ENCODE results near the gene ANKRD28.
"Not testable (repeated sequence)": the region's sequence is repeated elsewhere in the genome, so short reads cannot be mapped to it uniquely, and the experiment has no call there.

ANKRD28 gene

GRCh38 chr3:15822281-15822680, 24.5 kb upstream of the ANKRD28 start:
- no peaks in the 10 kb centered on the region for H3K36me3 ChIP-seq (ENCODE audit: control insufficient read depth in 5 of 5, insufficient read depth in 5 of 5, low read length in 5 of 5)
- H3K4me3 ChIP-seq (ENCODE audit: low read depth in 1 of 5, low read length in 5 of 5) = no peak overlapping the region
- H3K9ac ChIP-seq (ENCODE audit: low read length in 5 of 5) = no peak overlapping the region
- no peaks in the 10 kb centered on the region for H3K9me3 ChIP-seq (ENCODE audit: control insufficient read depth in 5 of 5, low read length in 5 of 5)
- no peaks in the 10 kb centered on the region for H3K27me3 ChIP-seq (ENCODE audit: control insufficient read depth in 5 of 5, insufficient read depth in 4 of 5, low read length in 5 of 5)
- H3K27ac ChIP-seq (ENCODE audit: low read depth, low read length) = no peak overlapping the region
- peaks cover 0 to 17% (median 6%) of the 10 kb centered on the region in 5 donors for H3K4me1 ChIP-seq (ENCODE audit: control insufficient read depth in 5 of 5, insufficient read depth in 5 of 5, low read length in 5 of 5)

- no peak overlapping the region for H3K27ac ChIP-seq (ENCODE audit: low read depth, low read length)
- H3K4me1 ChIP-seq (ENCODE audit: control insufficient read depth in 5 of 5, insufficient read depth in 5 of 5, low read length in 5 of 5) = peaks cover 0 to 17% (median 7%) of the 10 kb centered on the region in 5 donors
- H3K9ac ChIP-seq (ENCODE audit: low read length in 5 of 5) = no peak overlapping the region
- no peaks in the 10 kb centered on the region for H3K27me3 ChIP-seq (ENCODE audit: control insufficient read depth in 5 of 5, insufficient read depth in 4 of 5, low read length in 5 of 5)
- no peak overlapping the region for H3K4me3 ChIP-seq (ENCODE audit: low read depth in 1 of 5, low read length in 5 of 5)
- H3K9me3 ChIP-seq (ENCODE audit: control insufficient read depth in 5 of 5, low read length in 5 of 5) = no peaks in the 10 kb centered on the region
- H3K36me3 ChIP-seq (ENCODE audit: control insufficient read depth in 5 of 5, insufficient read depth in 5 of 5, low read length in 5 of 5) = no peaks in the 10 kb centered on the region
Observed at GRCh38 chr3:15820911-15821310, 23.1 kb upstream of the ANKRD28 start.

DNA sequence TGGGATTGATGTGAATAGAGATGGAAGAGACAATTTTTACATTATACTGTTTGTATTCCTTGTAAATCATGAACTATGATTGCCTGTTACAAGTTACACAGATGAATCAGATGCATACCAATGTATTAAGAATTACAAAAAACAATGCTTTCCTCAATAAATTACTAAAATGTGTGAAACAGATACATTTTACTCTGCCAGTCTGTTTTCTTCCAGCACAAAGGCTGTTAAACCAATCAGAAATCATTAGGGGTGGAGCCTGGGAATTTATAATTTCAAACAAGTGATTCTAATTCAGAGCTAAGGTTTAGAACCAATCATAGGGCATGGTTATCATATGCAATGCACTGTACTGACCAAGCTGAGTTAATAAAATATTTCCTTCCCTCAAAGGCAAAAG, 21.8 kb upstream of the ANKRD28 start:
- Histone ChIP-seq H3K36me3 (ENCODE audit: control insufficient read depth in 5 of 5, insufficient read depth in 5 of 5, low read length in 5 of 5) (no peaks in the 10 kb centered on the region), H3K9me3 (ENCODE audit: control insufficient read depth in 5 of 5, low read length in 5 of 5) (no peaks in the 10 kb centered on the region), H3K27me3 (ENCODE audit: control insufficient read depth in 5 of 5, insufficient read depth in 4 of 5, low read length in 5 of 5) (no peaks in the 10 kb centered on the region), H3K4me3 (ENCODE audit: low read depth in 1 of 5, low read length in 5 of 5) (no peak overlapping the region), H3K27ac (ENCODE audit: low read depth, low read length) (no peak overlapping the region), H3K9ac (ENCODE audit: low read length in 5 of 5) (no peak overlapping the region), H3K4me1 (ENCODE audit: control insufficient read depth in 5 of 5, insufficient read depth in 5 of 5, low read length in 5 of 5) (peaks cover 0 to 17% (median 7%) of the 10 kb centered on the region in 5 donors)

GRCh38 chr3:15819043-15819442, 21.3 kb upstream of the ANKRD28 start:
- H3K4me1 ChIP-seq (ENCODE audit: control insufficient read depth in 5 of 5, insufficient read depth in 5 of 5, low read length in 5 of 5) = peaks cover 0 to 17% (median 7%) of the 10 kb centered on the region in 5 donors
- no peaks in the 10 kb centered on the region for H3K27me3 ChIP-seq (ENCODE audit: control insufficient read depth in 5 of 5, insufficient read depth in 4 of 5, low read length in 5 of 5)
- H3K9me3 ChIP-seq (ENCODE audit: control insufficient read depth in 5 of 5, low read length in 5 of 5) = no peaks in the 10 kb centered on the region
- H3K27ac ChIP-seq (ENCODE audit: low read depth, low read length) = no peak overlapping the region
- H3K4me3 ChIP-seq (ENCODE audit: low read depth in 1 of 5, low read length in 5 of 5) = no peak overlapping the region
- H3K36me3 ChIP-seq (ENCODE audit: control insufficient read depth in 5 of 5, insufficient read depth in 5 of 5, low read length in 5 of 5) = no peaks in the 10 kb centered on the region
- H3K9ac ChIP-seq (ENCODE audit: low read length in 5 of 5) = no peak overlapping the region

DNA sequence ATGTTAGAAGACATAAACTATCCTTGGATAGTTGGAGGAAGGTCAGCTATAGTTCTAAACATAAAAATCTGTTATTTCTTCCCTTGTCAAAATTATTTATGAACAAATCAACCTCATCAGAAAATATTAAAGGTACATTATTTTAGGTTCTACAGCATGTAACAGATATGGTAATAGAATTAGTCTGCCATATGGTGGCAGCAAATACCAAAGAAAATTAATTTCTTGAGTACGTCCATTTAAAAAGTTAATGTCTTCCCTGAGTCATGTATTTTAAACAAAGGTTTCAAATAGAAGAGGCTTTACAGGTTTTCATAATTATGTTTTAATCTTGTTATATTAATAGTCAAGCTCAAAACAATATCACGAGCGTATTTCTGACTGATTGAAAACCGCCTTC, 17.9 kb upstream of the ANKRD28 start:
- H3K27me3 ChIP-seq (ENCODE audit: control insufficient read depth in 5 of 5, insufficient read depth in 4 of 5, low read length in 5 of 5) = no peaks in the 10 kb centered on the region
- H3K9me3 ChIP-seq (ENCODE audit: control insufficient read depth in 5 of 5, low read length in 5 of 5) = no peaks in the 10 kb centered on the region
- H3K4me1 ChIP-seq (ENCODE audit: control insufficient read depth in 5 of 5, insufficient read depth in 5 of 5, low read length in 5 of 5) = peaks cover 0 to 5% (median under 1%) of the 10 kb centered on the region in 5 donors
- no peak overlapping the region for H3K9ac ChIP-seq (ENCODE audit: low read length in 5 of 5)
- no peaks in the 10 kb centered on the region for H3K36me3 ChIP-seq (ENCODE audit: control insufficient read depth in 5 of 5, insufficient read depth in 5 of 5, low read length in 5 of 5)
- no peak overlapping the region for H3K4me3 ChIP-seq (ENCODE audit: low read depth in 1 of 5, low read length in 5 of 5)
- no peak overlapping the region for H3K27ac ChIP-seq (ENCODE audit: low read depth, low read length)

GRCh38 chr3:15813079-15813478, 15.3 kb upstream of the ANKRD28 start:
- not testable (repeated sequence) for H3K4me1 ChIP-seq (ENCODE audit: control insufficient read depth in 5 of 5, insufficient read depth in 5 of 5, low read length in 5 of 5); H3K27ac ChIP-seq (ENCODE audit: low read depth, low read length); H3K9ac ChIP-seq (ENCODE audit: low read length in 5 of 5); H3K9me3 ChIP-seq (ENCODE audit: control insufficient read depth in 5 of 5, low read length in 5 of 5); H3K4me3 ChIP-seq (ENCODE audit: low read depth in 1 of 5, low read length in 5 of 5); H3K27me3 ChIP-seq (ENCODE audit: control insufficient read depth in 5 of 5, insufficient read depth in 4 of 5, low read length in 5 of 5); H3K36me3 ChIP-seq (ENCODE audit: control insufficient read depth in 5 of 5, insufficient read depth in 5 of 5, low read length in 5 of 5)

DNA sequence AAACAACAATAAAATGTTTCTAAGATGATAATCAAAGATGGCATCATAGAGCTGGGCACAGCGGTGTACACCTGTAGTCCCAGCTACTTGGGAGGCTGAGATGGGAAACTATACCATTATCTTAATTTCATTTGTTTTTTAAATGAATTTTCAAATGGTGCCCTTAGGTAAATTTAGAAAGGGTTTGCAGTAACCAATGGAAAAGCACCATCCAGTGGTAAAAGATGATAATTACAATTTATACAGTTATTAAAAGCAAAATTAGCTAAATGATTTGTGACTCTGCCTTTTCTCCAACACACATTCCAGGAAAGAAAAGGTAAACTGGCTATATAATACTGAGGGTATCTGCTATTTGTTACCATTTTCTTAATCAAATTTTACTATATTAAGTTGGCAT, 14.4 kb upstream of the ANKRD28 start:
- Histone ChIP-seq H3K9me3 (ENCODE audit: control insufficient read depth in 5 of 5, low read length in 5 of 5) (no peaks in the 10 kb centered on the region), H3K4me1 (ENCODE audit: control insufficient read depth in 5 of 5, insufficient read depth in 5 of 5, low read length in 5 of 5) (peaks cover 0 to 10% (median 3%) of the 10 kb centered on the region in 5 donors), H3K27ac (ENCODE audit: low read depth, low read length) (no peak overlapping the region), H3K27me3 (ENCODE audit: control insufficient read depth in 5 of 5, insufficient read depth in 4 of 5, low read length in 5 of 5) (no peaks in the 10 kb centered on the region), H3K9ac (ENCODE audit: low read length in 5 of 5) (no peak overlapping the region), H3K36me3 (ENCODE audit: control insufficient read depth in 5 of 5, insufficient read depth in 5 of 5, low read length in 5 of 5) (no peaks in the 10 kb centered on the region), H3K4me3 (ENCODE audit: low read depth in 1 of 5, low read length in 5 of 5) (peak overlapping the region in 1 of 5 donors; percentile 36)

DNA sequence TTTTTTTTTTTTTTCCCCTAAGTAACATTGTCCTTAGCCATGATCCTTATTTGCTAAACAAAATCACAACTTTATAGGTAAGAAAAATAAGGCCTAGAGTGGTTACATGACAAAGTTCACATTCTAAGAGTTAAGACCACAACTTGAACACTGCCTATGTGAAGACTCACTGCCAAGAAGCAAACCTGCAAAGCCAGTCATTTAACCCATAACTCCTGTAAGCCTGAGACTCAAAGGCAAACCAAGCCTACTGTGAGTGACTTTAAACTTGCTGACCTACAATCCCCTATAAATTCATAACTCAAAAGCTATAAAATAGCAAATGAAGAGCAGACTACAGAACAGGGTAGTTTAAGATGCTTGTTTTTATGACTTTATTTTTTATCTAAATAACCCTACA, 12.9 kb upstream of the ANKRD28 start:
- Histone ChIP-seq H3K27me3 (ENCODE audit: control insufficient read depth in 5 of 5, insufficient read depth in 4 of 5, low read length in 5 of 5) (no peaks in the 10 kb centered on the region), H3K4me3 (ENCODE audit: low read depth in 1 of 5, low read length in 5 of 5) (no peak overlapping the region), H3K4me1 (ENCODE audit: control insufficient read depth in 5 of 5, insufficient read depth in 5 of 5, low read length in 5 of 5) (peaks cover 0 to 6% (median 3%) of the 10 kb centered on the region in 5 donors), H3K27ac (ENCODE audit: low read depth, low read length) (no peak overlapping the region), H3K9me3 (ENCODE audit: control insufficient read depth in 5 of 5, low read length in 5 of 5) (no peaks in the 10 kb centered on the region), H3K9ac (ENCODE audit: low read length in 5 of 5) (no peak overlapping the region), H3K36me3 (ENCODE audit: control insufficient read depth in 5 of 5, insufficient read depth in 5 of 5, low read length in 5 of 5) (no peaks in the 10 kb centered on the region)

DNA sequence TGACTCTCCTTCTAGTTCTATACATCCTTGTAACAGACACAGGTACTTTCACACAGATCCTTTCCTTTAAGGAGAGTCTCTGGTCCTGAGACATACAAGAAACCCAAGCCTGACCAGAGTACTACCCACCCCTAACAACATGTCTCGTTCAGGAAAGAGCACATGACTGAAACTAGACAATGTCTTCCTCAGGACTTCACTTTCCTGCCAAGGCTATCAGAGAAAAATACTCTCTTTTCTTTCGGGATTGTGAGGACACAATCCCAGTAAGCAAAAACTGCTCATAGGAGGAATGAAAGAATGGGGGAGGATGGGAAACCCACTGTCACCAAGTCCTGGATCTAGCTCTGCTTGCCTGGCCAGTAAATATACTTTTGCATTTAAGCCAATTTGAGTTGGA, 11.5 kb upstream of the ANKRD28 start:
- H3K9me3 ChIP-seq (ENCODE audit: control insufficient read depth in 5 of 5, low read length in 5 of 5) = no peaks in the 10 kb centered on the region
- no peak overlapping the region for H3K4me3 ChIP-seq (ENCODE audit: low read depth in 1 of 5, low read length in 5 of 5)
- H3K9ac ChIP-seq (ENCODE audit: low read length in 5 of 5) = no peak overlapping the region
- peaks cover 0 to 11% (median 3%) of the 10 kb centered on the region in 5 donors for H3K4me1 ChIP-seq (ENCODE audit: control insufficient read depth in 5 of 5, insufficient read depth in 5 of 5, low read length in 5 of 5)
- no peak overlapping the region for H3K27ac ChIP-seq (ENCODE audit: low read depth, low read length)
- H3K27me3 ChIP-seq (ENCODE audit: control insufficient read depth in 5 of 5, insufficient read depth in 4 of 5, low read length in 5 of 5) = no peaks in the 10 kb centered on the region
- no peaks in the 10 kb centered on the region for H3K36me3 ChIP-seq (ENCODE audit: control insufficient read depth in 5 of 5, insufficient read depth in 5 of 5, low read length in 5 of 5)

- H3K36me3 ChIP-seq (ENCODE audit: control insufficient read depth in 5 of 5, insufficient read depth in 5 of 5, low read length in 5 of 5) = no peaks in the 10 kb centered on the region
- no peaks in the 10 kb centered on the region for H3K9me3 ChIP-seq (ENCODE audit: control insufficient read depth in 5 of 5, low read length in 5 of 5)
- H3K27ac ChIP-seq (ENCODE audit: low read depth, low read length) = no peak overlapping the region
- no peaks in the 10 kb centered on the region for H3K27me3 ChIP-seq (ENCODE audit: control insufficient read depth in 5 of 5, insufficient read depth in 4 of 5, low read length in 5 of 5)
- H3K4me3 ChIP-seq (ENCODE audit: low read depth in 1 of 5, low read length in 5 of 5) = no peak overlapping the region
- peaks cover 0 to 11% (median 3%) of the 10 kb centered on the region in 5 donors for H3K4me1 ChIP-seq (ENCODE audit: control insufficient read depth in 5 of 5, insufficient read depth in 5 of 5, low read length in 5 of 5)
- H3K9ac ChIP-seq (ENCODE audit: low read length in 5 of 5) = no peak overlapping the region
Observed at GRCh38 chr3:15808679-15809310, 11.0 kb upstream of the ANKRD28 start.
